BLaER1 (cell line): ENCODE data around the gene CBX7.

ENCODE experiments used
- H3K27ac ChIP-seq: shearing (Covaris generic); formaldehyde crosslinking; 2 replicates; pipeline ENCODE4 v1.8.1; 2022
- H3K27me3 ChIP-seq: shearing (Covaris generic); formaldehyde crosslinking; 2 replicates; pipeline ENCODE4 v1.8.1; 2022
- H3K36me3 ChIP-seq: shearing (Covaris generic); formaldehyde crosslinking; 2 replicates; pipeline ENCODE4 v1.8.1; 2022
- H3K4me1 ChIP-seq: shearing (Covaris generic); formaldehyde crosslinking; 2 replicates; pipeline ENCODE4 v1.8.1; 2022
- H3K4me2 ChIP-seq: shearing (Covaris generic); formaldehyde crosslinking; 2 replicates; pipeline ENCODE4 v1.8.1; 2022
- H3K4me3 ChIP-seq: shearing (Covaris generic); formaldehyde crosslinking; 2 replicates; pipeline ENCODE4 v1.8.1; 2022
- H3K9ac ChIP-seq: shearing (Covaris generic); formaldehyde crosslinking; 2 replicates; pipeline ENCODE4 v1.8.1; 2022
- H3K9me3 ChIP-seq: shearing (Covaris generic); formaldehyde crosslinking; 2 replicates; pipeline ENCODE4 v1.8.1; 2022
- H4K20me1 ChIP-seq: shearing (Covaris generic); formaldehyde crosslinking; 2 replicates; pipeline ENCODE4 v1.8.1; 2022
- Cebpa-rat ChIP-seq: shearing (Covaris generic); IDR thresholded peaks from 2 replicates; pipeline ENCODE4 v1.8.1; 2022

The CBX7 gene

DNA sequence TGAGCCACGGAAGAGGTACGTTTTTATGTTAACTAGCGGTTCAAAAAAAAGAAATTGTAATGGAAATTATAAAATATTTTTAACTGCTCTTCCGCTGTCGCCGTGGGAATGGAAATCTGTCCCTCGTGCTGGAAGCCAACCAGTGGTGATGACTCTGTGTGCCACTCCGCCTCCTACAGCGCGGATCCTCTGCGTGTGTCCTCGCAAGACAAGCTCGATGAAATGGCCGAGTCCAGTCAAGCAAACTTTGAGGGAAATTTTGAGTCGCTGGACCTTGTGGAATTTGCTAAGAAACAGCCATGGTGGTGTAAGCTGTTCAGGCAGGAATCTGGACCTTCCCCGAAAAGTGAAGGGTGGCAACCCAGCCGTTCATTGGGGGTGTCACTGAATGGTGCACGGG lies 2.9 kb upstream of the CBX7 start:
- Histone ChIP-seq H3K4me3 (no peak overlapping the region), H3K9me3 (no peaks in the 10 kb centered on the region), H3K4me2 (no peak overlapping the region), H3K4me1 (peaks cover 25% of the 10 kb centered on the region), H4K20me1 (peaks cover 16% of the 10 kb centered on the region; the same call in 1 of the 2 replicates), H3K36me3 (no peaks in the 10 kb centered on the region), H3K27ac (no peak overlapping the region), H3K27me3 (peaks cover 35% of the 10 kb centered on the region), H3K9ac (no peak overlapping the region)
- no peak for TF ChIP-seq Cebpa-rat

- Histone ChIP-seq H3K4me2 (peak overlapping the region; percentile 99), H4K20me1 (peaks cover 23% of the 10 kb centered on the region; the same call in 1 of the 2 replicates), H3K27ac (no peak overlapping the region), H3K4me3 (peak overlapping the region; percentile 79), H3K27me3 (peaks cover 35% of the 10 kb centered on the region), H3K4me1 (peaks cover 38% of the 10 kb centered on the region), H3K9me3 (no peaks in the 10 kb centered on the region), H3K9ac (peak overlapping the region; percentile 53), H3K36me3 (peaks cover 4% of the 10 kb centered on the region; the same call in 1 of the 2 replicates)
- TF ChIP-seq Cebpa-rat = no peak
Measured at GRCh38 chr22:39153220-39153717, 789 bp upstream of the CBX7 start.

DNA sequence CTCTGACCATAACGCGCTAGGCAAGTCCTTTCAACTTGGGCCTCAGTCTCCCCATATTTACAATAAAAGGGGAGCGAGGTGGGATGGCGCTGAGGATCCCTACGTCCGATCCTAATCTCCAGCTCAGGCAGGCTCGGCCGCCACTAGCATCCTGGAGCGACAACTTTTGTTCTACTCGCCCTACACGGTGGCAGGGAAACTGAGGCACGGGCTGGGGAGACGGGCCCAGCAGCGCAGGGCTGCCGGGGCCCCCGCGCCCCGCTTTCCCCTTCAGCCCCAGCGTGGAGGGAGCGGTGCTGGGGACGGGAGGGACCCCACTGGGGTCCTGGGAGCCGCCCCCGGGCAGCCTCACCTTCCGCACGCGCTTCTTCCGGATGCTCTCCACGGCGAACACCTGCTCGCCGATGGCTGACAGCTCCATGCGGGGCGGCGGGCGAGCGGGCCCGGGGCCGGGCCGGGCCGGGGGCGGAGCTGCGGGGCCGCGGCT lies 413 bp downstream of the CBX7 start:
- no peak for TF ChIP-seq Cebpa-rat
- Histone ChIP-seq H3K27me3 (peaks cover 35% of the 10 kb centered on the region), H3K27ac (0 out of 2 replicates have a peak overlapping the region, but pooled peaks have one; percentile 35), H3K9me3 (no peaks in the 10 kb centered on the region), H3K4me3 (peak overlapping the region; percentile 79), H3K4me2 (peak overlapping the region; percentile 98), H3K36me3 (peaks cover 9% of the 10 kb centered on the region; the same call in 1 of the 2 replicates), H3K9ac (peak overlapping the region; percentile 78), H3K4me1 (peaks cover 38% of the 10 kb centered on the region), H4K20me1 (peaks cover 23% of the 10 kb centered on the region; the same call in 1 of the 2 replicates)

DNA sequence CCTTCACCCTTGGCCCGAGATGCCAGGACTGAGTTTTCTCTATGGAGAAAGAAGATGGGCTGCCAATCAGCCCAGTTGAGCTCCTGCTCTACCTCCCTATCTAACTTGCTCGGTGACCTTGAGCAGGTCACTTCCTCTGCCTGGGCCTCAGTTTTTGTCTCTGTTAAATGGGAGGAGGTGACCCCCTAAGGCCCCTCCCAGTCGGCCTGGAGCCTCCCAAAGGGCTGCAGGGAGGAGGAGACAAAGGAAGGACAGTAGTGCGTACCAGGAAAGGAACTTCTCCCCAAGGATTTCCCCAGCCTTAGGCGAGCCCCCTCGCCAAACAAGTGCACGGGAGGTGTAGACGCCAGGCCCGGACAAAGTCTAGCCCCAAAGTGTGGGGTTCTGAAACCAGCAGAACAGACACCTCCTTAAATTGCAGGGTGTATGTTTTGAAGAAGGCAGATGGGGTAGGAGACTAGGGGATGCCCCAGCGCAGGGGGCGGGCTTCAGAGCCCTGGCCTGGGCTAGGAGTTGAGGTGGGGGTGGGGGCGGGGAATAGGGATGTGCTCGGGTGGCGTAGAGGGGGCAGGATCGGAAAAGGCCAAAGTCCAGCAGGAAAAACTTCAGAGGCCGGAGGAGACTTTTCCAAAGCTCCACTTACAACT lies 1.0 kb downstream of the CBX7 start:
- Histone ChIP-seq H3K36me3 (peaks cover 9% of the 10 kb centered on the region; the same call in 1 of the 2 replicates), H3K27ac (no peak overlapping the region), H3K4me1 (peaks cover 39% of the 10 kb centered on the region), H4K20me1 (peaks cover 23% of the 10 kb centered on the region; the same call in 1 of the 2 replicates), H3K4me2 (peak overlapping the region; percentile 98), H3K9me3 (no peaks in the 10 kb centered on the region), H3K9ac (no peak overlapping the region), H3K27me3 (peaks cover 35% of the 10 kb centered on the region), H3K4me3 (peak overlapping the region; percentile 79)
- no peak for TF ChIP-seq Cebpa-rat

DNA sequence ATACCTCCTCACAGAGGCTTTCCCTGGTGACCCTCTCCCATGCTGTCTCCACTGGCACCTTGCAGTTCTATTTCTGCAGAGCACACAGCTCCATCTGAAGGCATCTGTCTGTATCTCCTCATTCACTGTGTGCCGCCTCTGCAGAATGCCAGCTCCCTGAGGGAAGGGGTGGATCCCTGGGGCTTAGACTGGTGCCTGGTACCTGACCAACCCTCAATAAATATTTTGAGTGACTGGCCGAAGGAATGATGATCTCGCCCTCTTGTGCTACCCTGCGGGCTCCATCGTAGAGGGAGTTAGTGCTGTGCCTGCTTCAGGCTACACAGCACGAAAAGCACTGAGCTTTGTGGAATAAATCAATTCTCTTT lies 1.6 kb downstream of the CBX7 start:
- Histone ChIP-seq H4K20me1 (peaks cover 23% of the 10 kb centered on the region; the same call in 1 of the 2 replicates), H3K9me3 (no peaks in the 10 kb centered on the region), H3K27ac (no peak overlapping the region), H3K27me3 (peaks cover 32% of the 10 kb centered on the region), H3K9ac (no peak overlapping the region), H3K4me2 (peak overlapping the region; percentile 98; the same call in 1 of the 2 replicates), H3K36me3 (peaks cover 9% of the 10 kb centered on the region; the same call in 1 of the 2 replicates), H3K4me1 (peaks cover 45% of the 10 kb centered on the region), H3K4me3 (no peak overlapping the region)
- no peak for TF ChIP-seq Cebpa-rat

DNA sequence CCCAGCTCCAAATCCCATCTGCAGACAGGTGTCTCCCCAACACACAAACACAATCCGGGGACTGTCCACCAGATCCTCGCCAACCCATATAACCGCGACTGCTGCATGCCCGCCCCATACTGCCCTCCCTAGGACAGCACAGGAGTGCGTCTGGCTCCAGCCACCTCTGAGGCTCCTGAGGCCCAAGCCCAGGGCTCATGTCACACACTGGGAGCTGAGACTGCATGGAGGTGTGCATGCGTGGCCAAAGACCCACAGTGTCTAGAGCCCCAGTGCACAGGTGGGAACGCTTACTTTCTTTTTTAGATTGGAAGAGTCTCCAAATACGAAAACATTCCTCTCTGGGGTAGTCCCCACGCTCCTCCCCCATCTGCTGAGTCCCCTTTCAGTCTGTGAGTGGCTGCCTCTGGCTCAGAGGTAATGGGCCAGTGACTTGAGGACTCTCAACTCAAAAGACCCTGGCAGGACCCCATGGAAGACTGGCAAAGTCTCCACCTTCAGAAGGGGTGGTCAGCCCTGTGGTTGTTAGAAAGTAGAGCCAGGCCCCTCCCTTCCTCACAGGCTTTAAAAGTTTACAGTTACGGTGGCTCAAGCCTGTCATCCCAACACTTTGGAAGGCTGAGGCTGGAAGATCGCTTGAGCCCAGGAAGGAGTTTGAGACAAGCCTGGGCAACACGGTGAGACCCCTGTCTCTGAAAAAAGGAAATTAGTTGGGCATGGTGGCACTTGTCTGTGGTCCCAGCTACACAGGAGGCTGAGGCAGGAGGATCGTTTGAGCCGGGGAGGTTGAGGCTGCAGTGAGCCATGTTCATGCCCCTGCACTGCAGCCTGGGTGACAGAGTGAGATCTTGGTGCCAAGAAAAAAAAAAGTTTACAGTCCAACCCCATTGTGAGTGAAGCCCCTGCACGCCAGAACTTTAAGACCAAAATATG lies 2.3 kb downstream of the CBX7 start:
- H3K36me3 ChIP-seq = peaks cover 9% of the 10 kb centered on the region; the same call in 1 of the 2 replicates
- no peak overlapping the region for H3K9ac ChIP-seq
- peaks cover 26% of the 10 kb centered on the region for H3K27me3 ChIP-seq
- peaks cover 23% of the 10 kb centered on the region; the same call in 1 of the 2 replicates for H4K20me1 ChIP-seq
- H3K9me3 ChIP-seq = no peaks in the 10 kb centered on the region
- no peak overlapping the region for H3K4me3 ChIP-seq
- H3K27ac ChIP-seq = no peak overlapping the region
- no peak overlapping the region for H3K4me2 ChIP-seq
- TF ChIP-seq Cebpa-rat = no peak
- H3K4me1 ChIP-seq = peaks cover 46% of the 10 kb centered on the region

- no peak overlapping the region for H3K9ac ChIP-seq
- no peak for TF ChIP-seq Cebpa-rat
- no peak overlapping the region for H3K4me3 ChIP-seq
- H3K4me1 ChIP-seq = peaks cover 58% of the 10 kb centered on the region
- peaks cover 23% of the 10 kb centered on the region; the same call in 1 of the 2 replicates for H4K20me1 ChIP-seq
- no peaks in the 10 kb centered on the region for H3K9me3 ChIP-seq
- no peak overlapping the region for H3K27ac ChIP-seq
- H3K4me2 ChIP-seq = no peak overlapping the region
- peaks cover 18% of the 10 kb centered on the region for H3K27me3 ChIP-seq
- H3K36me3 ChIP-seq = peaks cover 9% of the 10 kb centered on the region; the same call in 1 of the 2 replicates
Measured at GRCh38 chr22:39148727-39149535, 3.5 kb downstream of the CBX7 start.

- H3K4me1 ChIP-seq = peaks cover 56% of the 10 kb centered on the region
- H3K27ac ChIP-seq = no peak overlapping the region
- H4K20me1 ChIP-seq = peaks cover 19% of the 10 kb centered on the region; the same call in 1 of the 2 replicates
- no peak overlapping the region for H3K9ac ChIP-seq
- no peak overlapping the region for H3K4me3 ChIP-seq
- H3K27me3 ChIP-seq = peaks cover 10% of the 10 kb centered on the region
- no peak for TF ChIP-seq Cebpa-rat
- H3K9me3 ChIP-seq = no peaks in the 10 kb centered on the region
- H3K36me3 ChIP-seq = peaks cover 9% of the 10 kb centered on the region; the same call in 1 of the 2 replicates
- H3K4me2 ChIP-seq = no peak overlapping the region
Measured at GRCh38 chr22:39148026-39148726, 4.3 kb downstream of the CBX7 start.
